KG1 (cell line): ENCODE data around the gene S100A9.

Experiments used
- DNase-seq: peaks from one replicate; lab custom pipeline; 2025; lab: John Stamatoyannopoulos, UW

S100A9 gene

DNA sequence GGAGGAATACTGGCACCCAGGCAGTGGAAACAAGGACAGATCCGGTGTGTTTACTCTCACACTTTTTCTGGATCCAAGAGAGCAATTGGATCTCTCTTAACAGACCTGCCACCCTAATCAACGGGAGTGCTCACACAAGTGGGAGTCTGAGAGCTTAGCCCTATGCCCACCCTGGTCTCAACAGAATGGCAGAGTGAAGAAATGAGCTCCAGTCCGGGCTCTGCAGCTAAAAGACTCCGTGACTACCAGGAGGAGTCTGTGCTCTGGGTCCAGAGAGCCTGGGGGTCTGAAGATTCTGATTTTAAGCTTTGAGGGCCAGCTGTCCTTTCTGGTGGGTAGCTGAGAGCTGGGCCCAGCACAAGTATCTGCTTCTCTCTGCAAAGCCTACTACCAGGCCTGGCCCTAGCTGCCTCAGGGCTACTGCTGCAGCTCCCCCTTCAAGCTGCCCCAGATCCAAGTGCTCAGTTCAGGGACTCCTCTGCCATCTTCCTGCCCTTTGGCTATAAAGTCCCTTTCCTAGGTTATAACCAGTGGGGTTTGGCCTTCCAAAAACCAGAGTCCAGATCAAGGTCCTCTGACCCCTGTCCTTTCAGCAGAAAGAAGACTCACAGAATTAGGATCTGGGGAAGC is 3.9 kb downstream of the S100A9 start:
- no peak for DNase-seq

DNA sequence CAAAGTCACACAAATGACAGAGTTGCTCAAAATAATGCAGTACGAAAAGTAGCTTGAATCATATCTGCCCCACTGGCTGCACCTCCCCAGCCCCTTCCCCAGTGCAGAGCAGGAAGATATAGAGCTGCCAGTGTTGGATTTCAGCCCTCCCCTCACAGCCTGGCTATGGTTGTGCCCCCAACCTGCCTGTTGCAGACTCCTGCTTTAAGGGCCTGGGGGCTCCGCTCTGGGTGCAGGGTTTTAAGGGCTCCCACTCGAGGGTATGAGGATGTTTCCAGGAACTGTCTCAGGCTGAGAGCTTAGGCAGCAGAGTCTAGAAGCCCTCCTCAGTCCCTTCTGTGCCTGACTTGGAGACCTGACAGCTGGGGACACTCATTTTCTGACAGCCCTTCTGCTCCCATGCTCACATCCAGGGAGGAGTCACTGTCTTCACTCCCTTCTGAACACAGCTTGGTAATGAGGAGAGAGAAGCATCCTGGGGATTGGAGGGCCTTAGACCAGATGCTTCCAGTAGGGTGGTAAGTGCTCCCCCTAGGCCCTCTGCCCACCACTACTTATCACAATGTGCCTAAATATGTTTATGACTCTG is 4.6 kb downstream of the S100A9 start:
- DNase-seq, result no peak

DNA sequence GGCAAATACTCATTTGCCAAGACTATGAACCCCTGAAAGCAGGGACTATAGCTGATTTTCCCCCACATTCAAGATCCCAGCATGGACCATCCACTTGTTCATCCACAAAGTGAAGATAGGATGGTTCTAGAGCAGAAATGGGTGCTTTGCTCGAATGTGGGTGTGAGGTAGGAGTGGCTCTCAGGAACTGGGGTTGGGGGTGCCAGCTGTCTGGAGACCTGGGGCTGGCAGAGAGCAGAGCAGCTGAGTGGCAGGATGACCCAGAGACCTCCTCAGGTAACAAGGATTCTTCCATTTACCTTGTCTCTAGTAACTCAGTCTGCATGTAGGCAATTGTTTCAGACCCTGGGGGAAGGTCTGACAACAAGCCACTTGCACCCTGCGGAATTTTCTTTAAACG is 6.0 kb downstream of the S100A9 start:
- no peak for DNase-seq

DNA sequence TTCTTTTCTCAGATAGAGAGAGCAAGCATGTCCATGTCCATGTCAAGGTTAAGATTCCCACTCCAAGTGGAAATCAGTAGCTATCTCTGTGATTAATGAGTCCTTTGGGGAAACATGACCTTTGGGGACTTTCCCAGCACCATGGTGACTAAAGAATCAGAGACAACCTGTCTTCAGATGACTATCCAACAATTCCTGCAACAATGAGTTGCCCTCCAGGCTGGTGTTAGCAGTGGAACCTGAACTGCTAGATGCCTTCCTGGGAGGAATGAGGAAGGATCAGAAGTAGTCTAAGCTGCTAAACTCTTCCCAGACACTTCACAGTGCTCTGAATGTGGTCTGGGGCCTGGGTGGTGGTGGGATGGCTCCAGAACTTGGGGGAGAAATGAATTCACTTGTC is 6.5 kb downstream of the S100A9 start:
- DNase-seq, result no peak

DNA sequence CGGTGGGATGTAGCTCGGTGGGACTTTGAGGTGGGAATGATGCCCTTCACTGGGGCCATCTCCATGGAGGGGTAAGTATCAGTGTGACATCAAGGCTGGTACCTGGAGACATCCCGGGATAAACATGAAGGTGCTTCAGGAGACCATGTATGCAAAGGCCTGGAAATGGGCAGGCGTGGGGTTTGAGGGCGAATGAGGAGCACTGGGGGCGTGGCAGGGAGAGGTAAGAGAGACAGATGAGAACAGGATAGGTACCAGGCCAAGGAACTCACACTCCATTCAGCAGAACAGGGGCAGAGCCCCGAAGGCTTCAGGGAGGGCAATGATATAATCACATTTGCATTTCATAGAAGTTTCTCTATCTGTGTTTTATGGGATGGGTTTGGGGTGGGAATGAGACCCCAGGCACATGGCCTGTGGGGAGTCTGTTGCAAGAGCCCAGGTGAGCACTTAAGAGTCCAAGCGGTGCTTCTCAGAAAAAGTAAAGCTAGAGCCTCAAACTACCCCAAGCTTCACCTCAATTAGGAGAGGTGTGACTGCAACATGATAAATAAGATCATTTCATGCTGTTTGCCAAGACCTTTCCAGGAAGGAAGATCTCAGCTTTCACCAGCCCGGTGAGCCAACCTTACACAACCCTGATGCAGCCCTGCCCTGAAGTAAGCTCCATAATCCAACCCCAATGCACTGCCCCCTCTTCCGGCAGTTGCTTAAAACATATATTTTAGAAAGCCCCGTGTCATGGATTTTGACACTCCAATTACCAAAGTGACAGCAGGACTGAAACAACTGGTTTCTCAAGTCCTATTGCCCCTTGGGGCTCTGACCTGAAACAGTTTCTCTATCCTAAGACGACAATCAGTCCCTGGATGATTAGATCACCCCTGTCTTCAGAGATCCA is 7.4 kb downstream of the S100A9 start:
- no peak for DNase-seq

DNA sequence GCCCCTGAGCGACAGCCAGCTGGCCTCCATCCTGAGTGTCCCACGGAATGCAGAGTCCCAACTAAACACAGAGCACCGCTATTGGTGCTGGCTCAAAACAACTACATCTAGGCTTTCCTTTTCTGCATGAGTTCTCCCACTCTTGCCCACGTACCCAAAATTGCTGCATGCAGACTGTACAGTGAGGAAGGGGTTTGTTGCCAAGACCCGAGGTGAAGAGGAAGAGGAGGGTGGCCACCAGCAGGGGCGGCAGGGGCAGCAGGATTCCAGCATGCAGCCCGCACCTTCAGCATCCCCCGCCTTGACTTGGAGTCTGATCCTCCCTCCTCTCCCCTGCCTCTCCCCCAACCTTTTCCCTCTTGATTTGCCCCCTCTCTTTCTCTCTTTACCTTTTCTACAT is 8.0 kb downstream of the S100A9 start:
- DNase-seq, result no peak

DNA sequence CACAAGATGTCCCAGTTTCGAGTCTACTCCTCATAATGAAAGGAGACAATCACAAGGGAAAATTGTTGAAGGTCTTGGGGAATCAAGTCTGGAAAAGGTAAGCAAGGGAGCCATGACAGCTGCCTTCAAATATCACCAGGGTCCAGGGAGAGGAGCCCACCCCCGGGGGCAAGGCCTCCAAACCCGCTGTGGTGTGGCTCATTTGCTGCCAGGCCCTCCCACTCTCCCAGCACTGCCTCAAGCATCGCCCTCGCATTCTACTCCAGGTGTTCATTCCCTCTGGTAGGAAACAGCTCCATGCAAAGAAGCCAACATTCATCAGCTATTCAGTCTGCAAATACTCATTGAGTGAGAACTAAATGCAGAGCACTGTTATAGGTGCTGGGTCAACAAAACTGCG is 8.6 kb downstream of the S100A9 start:
- DNase-seq, result no peak

DNA sequence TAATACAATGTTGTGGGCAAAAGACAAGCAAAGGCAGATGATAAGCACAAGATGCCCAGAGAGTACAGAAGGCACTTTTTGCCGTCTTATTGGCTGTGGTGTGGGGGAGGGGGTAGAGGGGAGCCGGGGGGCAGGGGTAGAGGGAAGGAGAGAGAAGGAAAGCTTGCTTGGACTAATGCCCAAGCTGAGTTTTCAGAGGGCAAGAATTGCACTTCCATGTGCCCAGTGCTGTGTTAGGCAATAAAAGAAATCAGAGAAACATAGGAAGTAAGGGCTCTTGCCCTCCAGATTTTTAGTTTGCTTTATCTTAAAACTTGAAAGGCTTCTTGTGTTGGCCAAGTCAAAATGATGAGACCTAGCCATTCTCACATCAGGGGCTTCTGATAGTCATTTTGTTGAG is 9.4 kb downstream of the S100A9 start:
- DNase-seq, result no peak

DNA sequence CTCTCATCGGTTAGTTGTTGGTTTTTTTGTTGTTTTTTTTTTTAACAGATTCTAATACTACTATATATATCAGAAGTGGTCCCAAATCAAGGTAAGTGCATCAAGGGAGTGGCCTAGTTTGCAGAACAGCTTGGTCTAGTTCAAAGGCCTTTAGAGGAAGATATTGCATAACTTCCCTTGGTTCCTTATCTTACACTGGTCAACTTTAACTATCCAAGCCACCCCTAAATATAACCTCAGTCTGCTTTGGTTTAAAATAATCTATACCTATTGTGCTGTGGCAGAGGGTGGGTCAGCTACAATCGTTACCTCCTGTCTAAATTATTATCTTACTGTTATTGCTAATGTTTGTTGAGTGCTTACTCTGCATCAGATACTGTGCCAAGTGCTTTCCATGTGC is 10.8 kb downstream of the S100A9 start:
- DNase-seq, result no peak

DNA sequence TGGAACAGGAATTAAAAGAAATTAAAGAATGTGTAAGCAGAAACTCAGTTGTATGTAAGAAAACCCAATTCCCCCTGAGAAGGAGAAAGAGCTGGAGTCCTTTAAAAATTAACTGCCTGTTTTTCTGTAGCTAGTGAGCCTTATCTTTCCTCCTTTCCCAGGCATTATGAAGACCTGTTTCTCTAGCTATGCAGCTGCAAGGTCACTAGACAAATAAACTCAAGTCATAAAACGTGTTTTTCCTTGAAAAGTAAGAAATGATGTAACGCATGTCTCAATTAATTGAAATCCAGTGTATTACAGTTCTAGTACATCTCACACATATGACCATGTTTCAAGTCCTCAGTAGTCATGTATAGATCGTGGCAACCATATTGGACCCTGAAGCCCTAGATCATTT is 12.5 kb downstream of the S100A9 start:
- no peak for DNase-seq

DNA sequence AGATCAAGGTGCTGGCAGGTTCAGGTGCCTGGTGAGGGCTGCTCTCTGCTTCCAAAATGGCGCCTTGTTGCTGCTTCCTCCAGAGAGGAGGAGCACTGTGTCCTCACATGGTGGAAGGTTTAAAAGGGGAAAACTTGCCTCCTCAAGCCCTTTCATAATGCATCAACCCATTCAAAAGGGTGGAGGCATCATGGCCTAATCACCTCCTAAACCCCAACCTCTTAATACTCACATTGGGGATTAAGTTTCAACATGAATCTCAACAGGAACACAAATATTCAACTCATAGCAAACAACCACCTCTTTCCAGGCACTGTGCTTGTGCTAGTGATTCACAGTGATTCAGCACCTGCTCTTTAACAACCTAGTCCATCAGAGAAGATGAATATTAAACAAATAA is 13.6 kb downstream of the S100A9 start:
- no peak for DNase-seq

DNA sequence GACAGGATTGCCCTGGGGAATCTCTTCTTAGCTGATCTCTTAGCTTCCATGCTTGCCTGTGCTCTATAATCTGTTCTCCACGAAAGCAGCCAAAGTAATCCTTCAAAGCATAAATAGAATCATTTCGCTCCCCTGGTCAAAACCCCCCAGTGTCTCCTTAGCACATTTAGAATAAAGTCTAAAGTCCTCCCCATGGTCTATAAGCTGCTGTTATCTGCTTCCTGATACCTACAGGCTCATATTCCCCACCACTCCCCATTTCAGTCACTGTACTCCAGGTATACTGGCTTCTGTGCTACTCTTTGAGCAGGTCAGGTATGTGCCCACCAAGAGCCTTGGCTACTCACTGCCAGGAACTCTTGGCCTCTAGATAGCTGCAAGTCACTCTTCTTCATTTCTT is 14.9 kb downstream of the S100A9 start:
- DNase-seq, result no peak

DNA sequence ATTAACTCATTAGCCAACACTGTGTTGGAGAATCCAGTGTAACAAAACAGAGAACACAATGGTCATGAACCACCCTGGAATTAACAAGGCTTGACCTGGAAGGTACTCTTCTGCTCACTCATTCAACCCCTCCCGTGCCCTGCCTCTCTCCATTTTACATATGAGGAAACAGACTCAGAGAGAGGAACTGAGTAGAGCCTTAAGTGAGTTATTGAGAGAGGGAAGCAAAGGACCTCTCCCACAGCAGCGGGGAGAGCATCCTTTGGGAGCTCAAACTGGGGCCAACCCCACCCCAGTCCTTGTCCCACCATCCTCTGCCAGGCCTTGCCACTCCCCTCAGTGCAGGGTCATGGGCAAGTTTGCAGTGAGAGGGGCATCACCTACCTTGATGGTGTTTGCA is 16.4 kb downstream of the S100A9 start:
- DNase-seq, result no peak

DNA sequence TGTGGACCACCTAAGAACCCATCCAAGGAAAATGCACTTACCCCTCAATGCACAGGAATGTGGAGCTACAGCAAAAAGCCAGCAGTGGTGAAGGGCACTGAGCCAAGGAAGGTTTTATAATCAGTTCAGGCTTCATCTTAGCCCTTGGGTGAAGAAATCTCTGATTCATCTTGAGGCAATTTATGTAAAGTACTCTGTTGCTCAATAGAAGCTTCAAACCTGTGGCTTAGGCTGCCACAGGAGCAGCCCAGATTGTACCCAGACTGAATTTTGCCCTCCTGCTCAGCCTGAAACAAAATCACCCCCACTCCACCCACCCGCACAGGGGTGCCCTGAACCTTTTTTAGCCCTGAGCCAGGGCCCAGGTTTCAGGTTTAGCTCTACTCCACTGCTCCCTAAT is 17.9 kb downstream of the S100A9 start, which contains the start of gene S100A12:
S100A12 (minus strand) TSS at position 111 of the 400 bp plus-strand sequence. CDS start 1,029 bp downstream, outside the sequence.
- no peak for DNase-seq

DNA sequence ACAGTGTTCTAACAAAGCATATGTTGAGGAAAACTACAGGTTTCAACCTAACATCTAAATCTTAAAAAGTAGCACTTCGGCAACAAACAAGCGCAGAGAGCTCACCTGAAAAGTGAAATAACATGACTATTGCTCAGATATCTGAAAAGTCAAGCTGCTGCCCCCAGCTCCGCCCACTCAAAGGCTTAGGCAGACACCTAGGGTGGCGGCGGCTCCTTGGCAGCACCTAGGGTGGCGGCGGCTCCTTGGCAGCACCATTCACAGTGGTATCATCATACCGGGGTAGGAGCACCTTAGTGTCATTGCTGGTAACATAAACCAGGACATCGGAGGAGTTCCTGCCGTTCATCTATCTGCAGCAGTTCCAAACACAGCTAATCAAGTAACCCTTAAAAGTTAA is 21.9 kb downstream of the S100A9 start:
- DNase-seq, result no peak

DNA sequence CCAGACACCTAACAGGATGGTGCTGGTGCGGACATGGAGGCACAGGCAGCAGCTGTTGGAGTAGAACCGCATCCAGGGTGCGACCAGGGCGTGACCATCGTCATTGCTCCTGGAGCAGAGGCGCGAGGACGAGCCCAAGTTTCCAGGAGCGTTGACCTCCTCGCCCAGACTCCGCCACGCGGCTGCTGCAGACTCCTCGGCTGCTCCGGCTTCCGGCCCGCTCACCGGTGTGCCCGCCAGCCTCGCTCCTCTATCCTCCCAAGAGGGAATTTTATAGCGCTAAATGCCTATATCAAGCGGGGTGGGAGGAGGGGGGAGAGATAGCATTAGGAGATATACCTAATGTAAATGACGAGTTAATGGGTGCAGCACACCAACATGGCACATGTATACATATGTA is 23.1 kb downstream of the S100A9 start:
- DNase-seq, result no peak

DNA sequence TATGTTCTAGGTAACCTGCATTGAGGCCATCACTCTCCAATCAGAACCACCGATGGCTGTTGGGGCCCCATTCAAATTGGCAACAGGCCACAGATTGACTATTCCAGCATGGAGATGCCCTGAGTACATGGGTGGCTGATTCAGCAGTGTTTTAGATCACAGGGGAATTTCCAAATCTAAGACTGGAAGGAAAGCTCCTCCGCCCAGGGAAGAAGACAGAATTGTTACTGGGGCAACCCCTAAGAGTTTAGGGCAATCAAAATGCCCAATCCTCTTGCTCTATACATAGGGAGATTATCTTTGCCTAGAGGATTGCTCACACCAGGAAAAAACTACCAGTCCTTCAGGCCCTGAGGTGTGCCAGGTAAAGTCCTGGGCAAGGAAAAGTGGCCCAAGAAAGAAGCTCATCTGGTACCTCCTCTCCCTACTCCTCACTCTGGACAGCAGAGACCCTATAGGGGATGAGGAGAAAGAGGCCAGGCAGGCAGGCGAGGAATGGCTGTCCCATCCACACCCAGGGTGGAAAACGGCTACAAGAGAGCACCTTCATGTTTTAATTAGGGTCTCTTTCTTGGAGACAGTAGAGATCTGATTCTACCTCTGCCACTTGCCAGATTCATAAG is 27.4 kb downstream of the S100A9 start:
- DNase-seq, result no peak

DNA sequence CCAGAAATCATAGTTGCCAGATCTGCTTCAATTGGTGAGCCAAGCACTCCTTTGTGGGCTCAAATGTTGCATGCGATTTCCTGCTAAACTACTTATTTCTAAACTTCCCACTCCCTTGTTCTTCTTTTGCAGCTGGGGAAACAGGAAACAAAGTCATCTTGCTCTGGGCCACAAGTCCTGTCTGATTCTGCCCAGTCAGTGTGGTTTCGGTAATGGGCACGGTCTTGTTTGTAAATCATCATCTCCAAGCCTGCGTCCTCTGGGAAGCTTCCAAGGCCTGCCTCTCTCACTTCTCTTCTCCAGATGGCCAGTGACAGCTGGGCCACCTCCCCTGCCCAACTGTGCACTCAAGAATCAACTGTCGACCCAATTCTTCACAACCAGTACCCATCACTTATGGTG is 28.8 kb downstream of the S100A9 start:
- DNase-seq, result no peak

DNA sequence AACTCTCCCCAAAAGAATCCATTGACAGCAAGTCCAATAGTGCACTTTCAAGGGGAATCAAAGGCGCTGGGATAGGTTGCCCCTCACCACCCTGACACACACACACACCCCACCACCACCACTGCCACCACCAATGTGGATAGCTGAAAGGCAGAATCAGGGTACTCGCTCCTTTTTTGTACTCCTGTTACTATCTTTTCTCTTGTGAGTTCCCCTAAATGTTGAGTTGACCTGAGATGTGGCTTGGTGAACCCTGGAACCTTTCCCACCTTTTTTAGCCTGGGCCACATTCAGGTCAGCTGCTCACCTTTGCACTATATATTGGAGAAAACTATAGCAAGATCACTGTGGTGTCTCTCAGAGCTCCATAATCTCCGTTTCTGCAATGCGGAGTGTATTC is 29.3 kb downstream of the S100A9 start:
- DNase-seq, result no peak

DNA sequence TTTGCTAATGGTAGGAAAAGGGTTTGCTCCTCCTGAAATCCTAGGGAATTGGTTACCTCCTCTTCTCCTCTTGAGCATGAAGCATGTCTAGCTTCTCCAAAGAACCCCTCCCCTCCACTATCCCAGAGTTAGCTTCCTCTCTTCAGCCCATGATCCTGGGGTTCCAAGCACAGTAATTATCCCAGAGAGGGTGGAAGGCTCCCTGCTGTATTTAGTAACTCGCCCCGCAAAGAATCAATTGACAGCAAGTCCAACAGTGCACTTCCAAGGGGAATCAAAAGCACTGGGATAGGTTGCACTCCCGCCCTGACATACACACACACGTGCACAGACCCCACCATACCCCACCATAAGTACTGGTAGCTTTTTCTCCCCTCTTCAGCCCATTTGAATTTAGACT is 30.1 kb downstream of the S100A9 start:
- no peak for DNase-seq

DNA sequence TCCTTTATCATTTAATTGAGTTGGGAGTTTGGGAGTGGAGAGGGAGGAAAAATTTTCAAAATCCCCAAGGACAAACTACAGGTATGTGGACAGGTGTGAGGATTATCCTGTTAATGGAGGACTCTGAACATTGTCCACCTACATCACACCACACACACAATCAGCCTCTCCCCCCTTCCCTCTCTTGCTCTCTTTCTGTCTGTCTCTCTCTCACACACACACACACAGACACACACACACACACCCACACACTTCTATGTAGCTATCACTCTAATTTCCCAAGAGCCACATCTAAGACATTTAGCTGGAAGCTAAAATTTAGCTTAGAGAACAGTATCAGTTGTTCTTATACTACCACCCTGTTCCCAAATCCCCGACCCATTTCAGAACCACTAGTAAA is 31.7 kb downstream of the S100A9 start:
- DNase-seq, result no peak

DNA sequence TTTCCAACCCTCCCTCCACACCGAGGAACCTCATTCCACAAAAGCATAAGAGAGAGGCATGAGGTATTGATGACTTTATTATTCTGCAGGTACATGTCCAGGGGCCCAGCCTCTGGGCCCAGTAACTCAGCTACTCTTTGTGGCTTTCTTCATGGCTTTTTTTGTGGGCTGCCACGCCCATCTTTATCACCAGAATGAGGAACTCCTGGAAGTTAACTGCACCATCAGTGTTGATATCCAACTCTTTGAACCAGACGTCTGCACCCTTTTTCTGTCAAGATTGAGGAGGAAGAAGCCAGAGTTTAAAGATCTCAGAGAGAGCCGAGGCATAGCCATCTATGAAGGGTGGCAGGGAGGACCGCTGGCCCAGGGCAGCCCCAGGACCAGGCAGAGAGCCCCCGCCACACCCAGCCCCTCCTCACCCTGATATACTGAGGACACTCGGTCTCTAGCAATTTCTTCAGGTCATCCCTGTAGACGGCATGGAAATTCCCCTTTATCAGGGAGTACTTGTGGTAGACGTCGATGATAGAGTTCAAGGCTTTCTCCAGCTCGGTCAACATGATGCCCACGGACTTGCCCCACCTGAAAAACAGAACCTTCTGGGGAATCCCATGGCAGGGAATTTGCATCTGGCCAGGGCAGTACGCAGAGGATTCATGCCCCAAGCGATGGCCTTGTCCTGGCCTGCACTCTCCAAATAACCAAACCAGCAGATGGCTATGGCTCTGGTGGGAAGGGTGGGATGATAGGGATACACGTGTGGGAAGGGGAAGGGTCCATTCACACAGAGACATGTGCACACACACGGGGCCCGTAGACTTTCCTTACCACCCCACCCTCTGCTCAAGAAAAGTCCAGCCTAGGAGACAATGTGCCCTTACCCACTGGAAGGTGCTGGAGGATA is 32.6 kb downstream of the S100A9 start:
- DNase-seq, result no peak
